GM21786 (cell line): ENCODE results near the gene STRIP1.
A peak's percentile ranks its signal among the peaks of the same experiment; 100 is the strongest.

ENCODE experiments used
- ATAC-seq: cut with Tn5 transposase; IDR thresholded peaks from one replicate; pipeline ENCODE4 v1.9.1; 2021; ENCODE audit not compliant: unreplicated experiment

Gene STRIP1

GRCh38 chr1:110034451-110035235, at the start of gene STRIP1:
Gene STRIP1 (plus strand): TSS chr1:110034624. CDS start chr1:110034638, 14 bp downstream.
- ATAC-seq, result peak; percentile 86

GRCh38 chr1:109985247-109986053, 49.0 kb upstream of the STRIP1 start:
- no peak for ATAC-seq

GRCh38 chr1:109986054-109986444, 48.4 kb upstream of the STRIP1 start:
- ATAC-seq, result no peak

- no peak for ATAC-seq
Observed at GRCh38 chr1:109988349-109988914, 46.0 kb upstream of the STRIP1 start.

GRCh38 chr1:109989506-109990301, 44.7 kb upstream of the STRIP1 start:
- no peak for ATAC-seq

GRCh38 chr1:109990302-109990653, 44.1 kb upstream of the STRIP1 start:
- no peak for ATAC-seq

- ATAC-seq, result no peak
Observed at GRCh38 chr1:109991400-109991925, 43.0 kb upstream of the STRIP1 start.

GRCh38 chr1:109993885-109994284, 40.5 kb upstream of the STRIP1 start:
- no peak for ATAC-seq

GRCh38 chr1:109994654-109995053, 39.8 kb upstream of the STRIP1 start:
- ATAC-seq, result no peak

GRCh38 chr1:109995536-109995935, 38.9 kb upstream of the STRIP1 start:
- no peak for ATAC-seq

- ATAC-seq, result no peak
Observed at GRCh38 chr1:109996476-109996875, 37.9 kb upstream of the STRIP1 start.

GRCh38 chr1:109997204-109997866, 37.1 kb upstream of the STRIP1 start:
- no peak for ATAC-seq

GRCh38 chr1:109997867-109998229, 36.6 kb upstream of the STRIP1 start:
- ATAC-seq, result no peak

GRCh38 chr1:110002695-110003094, 31.7 kb upstream of the STRIP1 start:
- no peak for ATAC-seq

GRCh38 chr1:110003747-110004428, 30.5 kb upstream of the STRIP1 start:
- peak; percentile 65 for ATAC-seq

GRCh38 chr1:110004583-110004982, 29.8 kb upstream of the STRIP1 start:
- no peak for ATAC-seq

- ATAC-seq, result no peak
Observed at GRCh38 chr1:110005971-110006370, 28.5 kb upstream of the STRIP1 start.

- ATAC-seq, result no peak
Observed at GRCh38 chr1:110006516-110006915, 27.9 kb upstream of the STRIP1 start.

GRCh38 chr1:110007046-110007830, 27.2 kb upstream of the STRIP1 start:
- ATAC-seq, result no peak
